Measurements from ENCODE around the gene CD80. TPM values are rescaled to one million over a fixed set of nuclear protein-coding genes. Genes with fewer than 3 reads are reported as not detected.

CD80 gene
- total and polyA plus RNA-seq, 10 of the 15 experiments (the other 5 are each of a cell fraction or from before 2014, with no cell fraction given): 41.4 to 137 (median 58.1) TPM

GRCh38 chr3:119598410-119599098 lies 39.1 kb upstream of the CD80 start (continued):
- no peak for TF ChIP-seq ZBTB33 (IDR thresholded peaks at IDR 0.05)
- TF ChIP-seq ELK1 (IDR thresholded peaks at IDR 0.05; ENCODE audit: low read depth, low read length): no peak
- peak; percentile 93 for TF ChIP-seq BCL3 (IDR thresholded peaks at IDR 0.05; ENCODE audit: borderline replicate concordance, insufficient read depth, low read depth, low read length, poor library complexity, severe bottlenecking)
- TF ChIP-seq LARP7 (IDR thresholded peaks at IDR 0.05): peak; percentile 23; the same call in 1 of the 2 replicates
- peak; percentile 68 to 73 for TF ChIP-seq IKZF2 (IDR thresholded peaks at IDR 0.05)
- TF ChIP-seq POLR2A (IDR thresholded peaks at IDR 0.05; ENCODE audit: low read depth, low read length): no peak
- TF ChIP-seq EGR1 (IDR thresholded peaks at IDR 0.05; ENCODE audit: borderline replicate concordance in 1 of 2, low read depth in 2 of 2, low read length in 2 of 2): no peak
- TF ChIP-seq SPI1 (IDR thresholded peaks at IDR 0.05; ENCODE audit: borderline replicate concordance, insufficient read depth, low read depth, low read length): no peak
- TF ChIP-seq SP1 (IDR thresholded peaks at IDR 0.05; ENCODE audit: low read depth, low read length): peak; percentile 21
- peak; percentile 97 for TF ChIP-seq ATF7 (IDR thresholded peaks at IDR 0.05; ENCODE audit: low read depth)
- TF ChIP-seq CHD4 (IDR thresholded peaks at IDR 0.05): no peak
- TF ChIP-seq GATAD2B (conservative IDR thresholded peaks at IDR 0.05; ENCODE audit: low read depth): peak; percentile 79
- peak; percentile 96 for TF ChIP-seq MEF2B (IDR thresholded peaks at IDR 0.05; ENCODE audit: partially characterized antibody, poor library complexity, severe bottlenecking)
- TF ChIP-seq MTA2 (IDR thresholded peaks at IDR 0.05; ENCODE audit: low read depth): peak; percentile 63; the same call in 1 of the 2 replicates
- peak; percentile 30; the same call in 1 of the 2 replicates for TF ChIP-seq BACH1 (IDR thresholded peaks at IDR 0.05; ENCODE audit: borderline replicate concordance)
- peak; percentile 33 for TF ChIP-seq RELA (IDR thresholded peaks at IDR 0.05; ENCODE audit: borderline replicate concordance, partially characterized antibody)
- no peak for TF ChIP-seq IRF3 (IDR thresholded peaks at IDR 0.05)
- TF ChIP-seq MYB (IDR thresholded peaks at IDR 0.05; ENCODE audit: borderline replicate concordance, low read depth, low read length): 0 out of 2 replicates have a peak, but pooled peaks have one; percentile 33
